OCI-LY3 (cell line): ENCODE measurements around the gene PCNX2.

Experiments
- H2AFZ ChIP-seq: fragments of 200-600, 300-600 bp; shearing (Covaris generic); 2 replicates; pipeline ENCODE4 v1.6.0; 2014; ENCODE audit warnings: antibody characterized with exemption, low read depth, low read length
- H3K27ac ChIP-seq: fragments of 200-600, 300-600 bp; sonication (generic); 2 replicates; pipeline ENCODE4 v1.5.1; 2014; ENCODE audit warnings: mild to moderate bottlenecking, low read length, moderate library complexity, mixed read lengths
- H3K27me3 ChIP-seq: fragments of 200-600, 300-600 bp; sonication (generic); 2 replicates; pipeline ENCODE4 v1.6.1; 2014; ENCODE audit warnings: low read depth, low read length, mixed read lengths
- H3K36me3 ChIP-seq: fragments of 200-600, 300-600 bp; sonication (generic); replicated peaks from 2 replicates; pipeline ENCODE3; 2014; ENCODE audit warnings: low read depth, low read length, mixed read lengths
- H3K4me1 ChIP-seq: fragments of 300-600, 200-600 bp; sonication (generic); 2 replicates; pipeline ENCODE4 v1.6.1; 2014; ENCODE audit warnings: low read length, mixed read lengths
- H3K4me2 ChIP-seq: fragments of 200-600, 300-600 bp; sonication (generic); 2 replicates; pipeline ENCODE4 v1.6.1; 2014; ENCODE audit warnings: low read length, mixed read lengths
- H3K4me3 ChIP-seq: fragments of 300-600, 200-600 bp; sonication (generic); 2 replicates; pipeline ENCODE4 v1.5.1; 2014; ENCODE audit warnings: antibody characterized with exemption, mild to moderate bottlenecking, low read length, moderate library complexity
- H3K79me2 ChIP-seq: fragments of 300-600, 200-600 bp; shearing (Covaris generic); 2 replicates; pipeline ENCODE4 v1.6.1; 2014; ENCODE audit warnings: mild to moderate bottlenecking, low read length, mixed read lengths
- H3K9ac ChIP-seq: fragments of 300-600, 200-600 bp; shearing (Covaris generic); 2 replicates; pipeline ENCODE4 v1.6.0; 2014; ENCODE audit warnings: mild to moderate bottlenecking, low read length, moderate library complexity
- H3K9me3 ChIP-seq: fragments of 200-600, 300-600 bp; shearing (Covaris generic); 2 replicates; pipeline ENCODE4 v1.6.1; 2014; ENCODE audit warnings: low read length, mixed read lengths; ENCODE audit not compliant: insufficient read depth
- H4K20me1 ChIP-seq: fragments of 200-600, 300-600 bp; sonication (generic); 2 replicates; pipeline ENCODE4 v1.6.1; 2016; ENCODE audit warnings: low read length, mixed read lengths; ENCODE audit not compliant: insufficient read depth
- CTCF ChIP-seq: fragments of 200-600, 300-600 bp; sonication (generic); IDR thresholded peaks from 2 replicates; pipeline ENCODE4 v1.5.1; 2014; ENCODE audit warnings: antibody characterized with exemption, low read length, low read depth
- EZH2phosphoT487 ChIP-seq: fragments of 200-600 bp; shearing (Covaris generic); IDR thresholded peaks from 2 replicates; pipeline ENCODE4 v1.6.1; 2018; ENCODE audit warnings: antibody characterized with exemption, mixed run types, low read depth

Gene PCNX2

GRCh38 chr1:233256789-233257188 is 38.7 kb downstream of the PCNX2 start:
- Histone ChIP-seq H3K27ac (no peak overlapping the region), H3K9me3 (no peaks in the 10 kb centered on the region), H2AFZ (no peak overlapping the region), H3K79me2 (no peaks in the 10 kb centered on the region), H3K4me3 (no peak overlapping the region), H3K4me2 (no peak overlapping the region), H3K27me3 (no peaks in the 10 kb centered on the region), H4K20me1 (no peaks in the 10 kb centered on the region), H3K9ac (no peak overlapping the region), H3K4me1 (no peaks in the 10 kb centered on the region), H3K36me3 (peaks cover 7% of the 10 kb centered on the region)
- TF ChIP-seq EZH2phosphoT487 (no peak), CTCF (no peak)

- H3K27me3 ChIP-seq, result no peaks in the 10 kb centered on the region
- no peaks in the 10 kb centered on the region for H3K4me1 ChIP-seq
- H3K9me3 ChIP-seq, result no peaks in the 10 kb centered on the region
- H3K27ac ChIP-seq, result no peak overlapping the region
- no peak overlapping the region for H2AFZ ChIP-seq
- no peak overlapping the region for H3K4me3 ChIP-seq
- no peak overlapping the region for H3K9ac ChIP-seq
- H3K36me3 ChIP-seq, result peaks cover 7% of the 10 kb centered on the region
- no peaks in the 10 kb centered on the region for H3K79me2 ChIP-seq
- no peaks in the 10 kb centered on the region for H4K20me1 ChIP-seq
- TF ChIP-seq EZH2phosphoT487 (no peak), CTCF (no peak)
- H3K4me2 ChIP-seq, result no peak overlapping the region
Measured at GRCh38 chr1:233256191-233256590, 39.3 kb downstream of the PCNX2 start.

- no peak overlapping the region for H3K4me3 ChIP-seq
- H3K27me3 ChIP-seq, result no peaks in the 10 kb centered on the region
- no peak overlapping the region for H3K4me2 ChIP-seq
- H2AFZ ChIP-seq, result no peak overlapping the region
- H3K27ac ChIP-seq, result no peak overlapping the region
- H3K9ac ChIP-seq, result no peak overlapping the region
- no peaks in the 10 kb centered on the region for H3K9me3 ChIP-seq
- H3K79me2 ChIP-seq, result no peaks in the 10 kb centered on the region
- peaks cover 8% of the 10 kb centered on the region for H3K36me3 ChIP-seq
- TF ChIP-seq EZH2phosphoT487 (no peak), CTCF (no peak)
- H3K4me1 ChIP-seq, result no peaks in the 10 kb centered on the region
- H4K20me1 ChIP-seq, result no peaks in the 10 kb centered on the region
Measured at GRCh38 chr1:233255145-233255544, 40.4 kb downstream of the PCNX2 start.

- H2AFZ ChIP-seq, result no peak overlapping the region
- no peak overlapping the region for H3K27ac ChIP-seq
- no peaks in the 10 kb centered on the region for H3K79me2 ChIP-seq
- H3K27me3 ChIP-seq, result no peaks in the 10 kb centered on the region
- peaks cover 17% of the 10 kb centered on the region for H3K36me3 ChIP-seq
- H3K9ac ChIP-seq, result no peak overlapping the region
- no peak overlapping the region for H3K4me3 ChIP-seq
- H3K9me3 ChIP-seq, result no peaks in the 10 kb centered on the region
- H3K4me2 ChIP-seq, result no peak overlapping the region
- no peaks in the 10 kb centered on the region for H4K20me1 ChIP-seq
- TF ChIP-seq CTCF (no peak), EZH2phosphoT487 (no peak)
- H3K4me1 ChIP-seq, result no peaks in the 10 kb centered on the region
Measured at GRCh38 chr1:233253832-233254331, 41.6 kb downstream of the PCNX2 start.
